ENCODE data around the gene KCNK10. TPM values are rescaled to one million over a fixed set of nuclear protein-coding genes. Genes with fewer than 3 reads are reported as not detected.

The KCNK10 gene
- total and polyA plus RNA-seq, 10 of the 15 experiments (the other 5 are each of a cell fraction or from before 2014, with no cell fraction given): 0.01 to 0.06 (median 0.02) TPM; not detected in 7

DNA sequence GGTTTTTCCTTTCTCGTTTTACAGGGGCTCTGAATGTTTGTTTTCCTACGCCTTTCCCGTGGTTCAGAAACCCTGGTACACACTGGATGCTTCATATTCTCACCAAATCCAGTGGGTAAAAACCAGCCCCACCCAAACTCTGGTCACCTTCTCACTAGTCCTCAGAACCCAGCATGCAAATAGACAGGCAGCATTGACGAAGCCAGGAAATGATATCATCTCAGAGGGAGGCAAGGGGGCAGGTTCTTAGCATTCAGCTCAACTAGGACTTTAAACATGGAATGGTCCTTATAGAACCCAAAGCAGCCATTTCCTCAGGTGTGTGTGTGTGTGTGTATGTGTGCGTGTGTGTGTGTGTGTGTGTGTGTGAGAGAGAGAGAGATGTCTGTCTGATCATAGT, 142.0 kb downstream of the KCNK10 start:
- TF ChIP-seq BMI1 (IDR thresholded peaks at IDR 0.05; ENCODE audit: borderline replicate concordance) (no peak), SUPT20H (IDR thresholded peaks at IDR 0.05; ENCODE audit: borderline replicate concordance, control insufficient read depth, low read depth, low read length) (no peak), HDGF (IDR thresholded peaks at IDR 0.05) (no peak), SREBF1 (IDR thresholded peaks at IDR 0.05; ENCODE audit: low read length) (no peak), NR2C2 (IDR thresholded peaks at IDR 0.05; ENCODE audit: borderline replicate concordance, control insufficient read depth, insufficient read length, low read depth) (no peak), CREB1 (IDR thresholded peaks at IDR 0.05; ENCODE audit: low read depth) (no peak), SP1 (IDR thresholded peaks at IDR 0.05; ENCODE audit: low read depth, low read length) (no peak), EGR1 (IDR thresholded peaks at IDR 0.05; ENCODE audit: borderline replicate concordance in 1 of 2, low read depth in 2 of 2, low read length in 2 of 2) (no peak), SMAD1 (IDR thresholded peaks at IDR 0.05; ENCODE audit: low read depth, partially characterized antibody) (no peak), KDM1A (IDR thresholded peaks at IDR 0.05; ENCODE audit: borderline replicate concordance) (no peak), TARDBP (IDR thresholded peaks at IDR 0.05; ENCODE audit: borderline replicate concordance) (no peak), NRF1 (conservative IDR thresholded peaks at IDR 0.05; ENCODE audit: low read depth, low read length) (no peak), YY1 (IDR thresholded peaks at IDR 0.05; ENCODE audit: low read depth, low read length) (no peak), HCFC1 (IDR thresholded peaks at IDR 0.05; ENCODE audit: low read length) (no peak), SIX5 (IDR thresholded peaks at IDR 0.05; ENCODE audit: low read depth, low read length, severe bottlenecking) (no peak), JUNB (IDR thresholded peaks at IDR 0.05) (no peak)
- ATAC-seq (peak; percentile 44; the same call in 1 of the 3 replicates), FAIRE-seq (no peak), DNase-seq (ENCODE audit: low read depth, low spot score) (no peak)
- Histone ChIP-seq H3K4me2 (ENCODE audit: control insufficient read depth, insufficient read depth) (no peak overlapping the region), H3K27me3 (replicated peaks in 1 of 2; ENCODE audit: control insufficient read depth in 2 of 2, insufficient read depth in 2 of 2, low read length in 1 of 2) (no peaks in the 10 kb centered on the region; a peak in 2 of 4 replicates), H3K9me3 (replicated peaks; ENCODE audit: control insufficient read depth, insufficient read depth, low read length) (no peaks in the 10 kb centered on the region), H3K36me3 (ENCODE audit: control insufficient read depth in 2 of 2, insufficient read depth in 2 of 2, low read length in 1 of 2) (no peaks in the 10 kb centered on the region), H3K9ac (ENCODE audit: control insufficient read depth, insufficient read depth, low read length) (no peak overlapping the region), H3K4me3 (no peak overlapping the region), H3K4me1 (ENCODE audit: control insufficient read depth, insufficient read depth, low read length) (no peaks in the 10 kb centered on the region), H4K20me1 (ENCODE audit: control insufficient read depth, insufficient read depth) (no peaks in the 10 kb centered on the region), H2AFZ (ENCODE audit: control insufficient read depth, low read depth, low read length) (no peak overlapping the region), H3K27ac (ENCODE audit: control insufficient read depth, insufficient read depth) (no peak overlapping the region), H3K79me2 (ENCODE audit: control insufficient read depth, insufficient read depth, low read length) (no peaks in the 10 kb centered on the region)
- CTCF ChIA-PET: interaction anchor here (1.0 kb wide), 1 partner anchor 236 kb away, joined by 3 read pairs; no protein-coding TSS in a partner anchor
- in situ Hi-C loops (cut with MboI): loop anchor here (10.0 kb wide), 1 partner anchor 236 kb away; no protein-coding TSS in a partner anchor
- intact Hi-C loops (cut with micrococcal nuclease; ENCODE audit: unreplicated experiment): no loop called here
- BruUV-seq (replicated peaks): no TSS peak
- RAD21 ChIA-PET (ENCODE audit: unreplicated experiment): no interaction called here
- POLR2A ChIA-PET: no interaction called here
- SMC1A ChIA-PET (ENCODE audit: uncharacterized antibody, unreplicated experiment): interaction anchor here (0.8 to 1.2 kb wide), 2 partner anchors 167 to 199 kb away, joined by 3 read pairs; no protein-coding TSS in a partner anchor
- 16% methylated on average over 5 of the region's 5 CpGs for WGBS (ENCODE audit: insufficient coverage, insufficient replicate concordance, low lambda C conversion rate, missing lambda C conversion rate)
